BLaER1 treated with 17β-estradiol and CSF1 and Interleukin-3, amounts not matched to agents 10 nM and 100 nM (cell line): Measurements from ENCODE around the gene PRKCA.

Experiments used
- H3K27ac ChIP-seq, 11 experiments: shearing (Covaris generic); formaldehyde crosslinking; 2 replicates each; pipeline ENCODE4 v1.8.1; 2022
- H3K27me3 ChIP-seq, 11 experiments: shearing (Covaris generic); formaldehyde crosslinking; 2 replicates each; pipeline ENCODE4 v1.8.1; 2022
- H3K36me3 ChIP-seq, 11 experiments: shearing (Covaris generic); formaldehyde crosslinking; 2 replicates each; pipeline ENCODE4 v1.8.1; 2022
- H3K4me1 ChIP-seq, 10 experiments: shearing (Covaris generic); formaldehyde crosslinking; 2 replicates each; pipeline ENCODE4 v1.8.1; 2022
- H3K4me2 ChIP-seq, 11 experiments: shearing (Covaris generic); formaldehyde crosslinking; 2 replicates each; pipeline ENCODE4 v1.8.1; 2022
- H3K4me3 ChIP-seq, 10 experiments: shearing (Covaris generic); formaldehyde crosslinking; 2 replicates each; pipeline ENCODE4 v1.8.1; 2022
- H3K9ac ChIP-seq, 11 experiments: shearing (Covaris generic); formaldehyde crosslinking; 2 replicates each; pipeline ENCODE4 v1.8.1; 2022
- H3K9me3 ChIP-seq, 11 experiments: shearing (Covaris generic); formaldehyde crosslinking; replicated peaks in 1 of 11; 2 replicates each; pipeline ENCODE4 v1.8.1; 2022
- H4K20me1 ChIP-seq, 11 experiments: shearing (Covaris generic); formaldehyde crosslinking; 2 replicates each; pipeline ENCODE4 v1.8.1; 2022
- Cebpa-rat ChIP-seq, 11 experiments: shearing (Covaris generic); IDR thresholded peaks; 2 replicates each; pipeline ENCODE4 v1.8.1; 2022

Gene PRKCA

GRCh38 chr17:66826856-66827255 is 524.4 kb downstream of the PRKCA start:
- no peak overlapping the region for H3K4me3 ChIP-seq
- peaks cover 7 to 23% (median 19%) of the 10 kb centered on the region in 10 experiments; a peak in 16 of 20 replicates for H3K4me1 ChIP-seq
- H3K27me3 ChIP-seq: peaks cover 21 to 42% (median 36%) of the 10 kb centered on the region in 11 experiments; a peak in 21 of 22 replicates
- H3K27ac ChIP-seq: no peak overlapping the region
- H3K9me3 ChIP-seq: peaks cover 0 to 6% (median 5%) of the 10 kb centered on the region in 11 experiments; a peak in 10 of 22 replicates
- no peak for TF ChIP-seq Cebpa-rat (IDR thresholded peaks at IDR 0.05)
- H3K36me3 ChIP-seq: no peaks in the 10 kb centered on the region
- H4K20me1 ChIP-seq: peaks cover 0 to 33% (median 11%) of the 10 kb centered on the region in 11 experiments; a peak in 12 of 22 replicates
- H3K4me2 ChIP-seq: no peak overlapping the region
- no peak overlapping the region for H3K9ac ChIP-seq

GRCh38 chr17:66829386-66829864 is 527.0 kb downstream of the PRKCA start:
- H3K27ac ChIP-seq: no peak overlapping the region
- H3K4me2 ChIP-seq: peak overlapping the region; percentile 44 to 79 (median 54); a peak in 21 of 22 replicates
- H3K9ac ChIP-seq: no peak overlapping the region
- H3K4me3 ChIP-seq: no peak overlapping the region
- peaks cover 0 to 6% (median 5%) of the 10 kb centered on the region in 11 experiments; a peak in 10 of 22 replicates for H3K9me3 ChIP-seq
- peaks cover 32 to 68% (median 54%) of the 10 kb centered on the region in 11 experiments; a peak in 21 of 22 replicates for H3K27me3 ChIP-seq
- H3K36me3 ChIP-seq: no peaks in the 10 kb centered on the region
- TF ChIP-seq Cebpa-rat (IDR thresholded peaks at IDR 0.05): no peak
- peaks cover 0 to 38% (median 11%) of the 10 kb centered on the region in 11 experiments; a peak in 12 of 22 replicates for H4K20me1 ChIP-seq
- peaks cover 7 to 24% (median 20%) of the 10 kb centered on the region in 10 experiments; a peak in 16 of 20 replicates for H3K4me1 ChIP-seq

- H3K9ac ChIP-seq: no peak overlapping the region
- H3K9me3 ChIP-seq: peaks cover 0 to 6% (median 5%) of the 10 kb centered on the region in 11 experiments; a peak in 10 of 22 replicates
- peaks cover 35 to 72% (median 57%) of the 10 kb centered on the region in 11 experiments; a peak in 21 of 22 replicates for H3K27me3 ChIP-seq
- H3K27ac ChIP-seq: no peak overlapping the region
- H3K4me1 ChIP-seq: peaks cover 7 to 28% (median 22%) of the 10 kb centered on the region in 10 experiments; a peak in 17 of 20 replicates
- H3K4me3 ChIP-seq: no peak overlapping the region
- H4K20me1 ChIP-seq: peaks cover 0 to 38% (median 11%) of the 10 kb centered on the region in 11 experiments; a peak in 12 of 22 replicates
- no peaks in the 10 kb centered on the region for H3K36me3 ChIP-seq
- TF ChIP-seq Cebpa-rat (IDR thresholded peaks at IDR 0.05): no peak
- H3K4me2 ChIP-seq: peak overlapping the region; percentile 44 to 79 (median 54)
Measured at GRCh38 chr17:66829883-66830282, 527.5 kb downstream of the PRKCA start.

GRCh38 chr17:66830451-66830850 is 528.0 kb downstream of the PRKCA start:
- TF ChIP-seq Cebpa-rat (IDR thresholded peaks at IDR 0.05): no peak
- no peaks in the 10 kb centered on the region for H3K36me3 ChIP-seq
- H4K20me1 ChIP-seq: peaks cover 0 to 42% (median 11%) of the 10 kb centered on the region in 11 experiments; a peak in 13 of 22 replicates
- H3K9me3 ChIP-seq: peaks cover 0 to 6% (median 5%) of the 10 kb centered on the region in 11 experiments; a peak in 10 of 22 replicates
- no peak overlapping the region for H3K4me3 ChIP-seq
- H3K4me2 ChIP-seq: peak overlapping the region; percentile 44 to 79 (median 54); a peak in 19 of 22 replicates
- H3K27me3 ChIP-seq: peaks cover 35 to 78% (median 62%) of the 10 kb centered on the region in 11 experiments; a peak in 21 of 22 replicates
- H3K4me1 ChIP-seq: peaks cover 7 to 29% (median 22%) of the 10 kb centered on the region in 10 experiments; a peak in 17 of 20 replicates
- H3K9ac ChIP-seq: no peak overlapping the region
- H3K27ac ChIP-seq: no peak overlapping the region

- peaks cover 7 to 29% (median 22%) of the 10 kb centered on the region in 10 experiments; a peak in 17 of 20 replicates for H3K4me1 ChIP-seq
- H3K4me2 ChIP-seq: no peak overlapping the region
- H3K27ac ChIP-seq: no peak overlapping the region
- peaks cover 35 to 89% (median 70%) of the 10 kb centered on the region in 11 experiments; a peak in 21 of 22 replicates for H3K27me3 ChIP-seq
- no peak overlapping the region for H3K4me3 ChIP-seq
- H3K36me3 ChIP-seq: no peaks in the 10 kb centered on the region
- peaks cover 0 to 53% (median 11%) of the 10 kb centered on the region in 11 experiments; a peak in 13 of 22 replicates for H4K20me1 ChIP-seq
- H3K9ac ChIP-seq: no peak overlapping the region
- H3K9me3 ChIP-seq: peaks cover 0 to under 1% (median 0%) of the 10 kb centered on the region in 11 experiments; a peak in 2 of 22 replicates
- TF ChIP-seq Cebpa-rat (IDR thresholded peaks at IDR 0.05): no peak
Measured at GRCh38 chr17:66831383-66832210, 529.2 kb downstream of the PRKCA start.

GRCh38 chr17:66833201-66833600 is 530.8 kb downstream of the PRKCA start:
- no peak overlapping the region for H3K27ac ChIP-seq
- H3K36me3 ChIP-seq: no peaks in the 10 kb centered on the region
- peaks cover 7 to 29% (median 22%) of the 10 kb centered on the region in 10 experiments; a peak in 17 of 20 replicates for H3K4me1 ChIP-seq
- H3K27me3 ChIP-seq: peaks cover 35 to 90% (median 70%) of the 10 kb centered on the region in 11 experiments; a peak in 21 of 22 replicates
- no peak overlapping the region for H3K4me2 ChIP-seq
- H4K20me1 ChIP-seq: peaks cover 0 to 69% (median 11%) of the 10 kb centered on the region in 11 experiments; a peak in 13 of 22 replicates
- H3K9ac ChIP-seq: no peak overlapping the region
- TF ChIP-seq Cebpa-rat (IDR thresholded peaks at IDR 0.05): no peak
- no peaks in the 10 kb centered on the region for H3K9me3 ChIP-seq
- H3K4me3 ChIP-seq: no peak overlapping the region

GRCh38 chr17:66834426-66834918 is 532.1 kb downstream of the PRKCA start:
- no peaks in the 10 kb centered on the region for H3K9me3 ChIP-seq
- H3K36me3 ChIP-seq: no peaks in the 10 kb centered on the region
- H3K4me1 ChIP-seq: peaks cover 13 to 25% (median 19%) of the 10 kb centered on the region in 10 experiments; a peak in 17 of 20 replicates
- H3K27ac ChIP-seq: no peak overlapping the region
- peak overlapping the region; percentile 68 to 81 (median 74) for H3K4me2 ChIP-seq
- H3K27me3 ChIP-seq: peaks cover 26 to 78% (median 57%) of the 10 kb centered on the region in 11 experiments; a peak in 19 of 22 replicates
- H3K4me3 ChIP-seq: peak overlapping the region in 3 of 10 experiments; percentile 36 to 47 (median 38); a peak in 3 of 20 replicates
- TF ChIP-seq Cebpa-rat (IDR thresholded peaks at IDR 0.05): no peak
- H3K9ac ChIP-seq: no peak overlapping the region
- H4K20me1 ChIP-seq: peaks cover 0 to 62% (median 6%) of the 10 kb centered on the region in 11 experiments; a peak in 13 of 22 replicates

GRCh38 chr17:66834919-66835454 is 532.6 kb downstream of the PRKCA start, which contains the start of gene CACNG5:
Gene CACNG5, plus strand, starts transcription at chr17:66835117. Its CDS starts 42,216 bp downstream, at chr17:66877333.
- Histone ChIP-seq H3K4me1 (peaks cover 10 to 22% (median 15%) of the 10 kb centered on the region in 10 experiments; a peak in 17 of 20 replicates), H3K9ac (0 out of 22 replicates have a peak within 1 kb of the TSS, but pooled peaks of 1 of the 11 experiments have one; percentile 6), H3K9me3 (no peaks in the 10 kb centered on the region), H3K4me2 (peak within 1 kb of the TSS; percentile 68 to 81 (median 74)), H3K27me3 (peaks cover 25 to 72% (median 52%) of the 10 kb centered on the region in 11 experiments; a peak in 19 of 22 replicates), H4K20me1 (peaks cover 0 to 59% (median 5%) of the 10 kb centered on the region in 11 experiments; a peak in 13 of 22 replicates), H3K4me3 (peak within 1 kb of the TSS in 3 of 10 experiments; percentile 36 to 47 (median 38); a peak in 5 of 20 replicates), H3K27ac (no peak within 1 kb of the TSS), H3K36me3 (no peaks in the 10 kb centered on the region)
- no peak for TF ChIP-seq Cebpa-rat (IDR thresholded peaks at IDR 0.05)
